Gastrocnemius medialis (tissue), 4 donors: ENCODE measurements around the gene AASDH.

Experiments
- POLR2A ChIP-seq, 2 donors: fragments of 450-650 bp; IDR thresholded peaks; one replicate each; pipeline ENCODE4 v1.6.1; 2017; ENCODE audit warnings: antibody characterized with exemption in 2 of 2, mild to moderate bottlenecking in 2 of 2, moderate library complexity in 2 of 2
- TF ChIP-seq, protein P1 (sequence below), 5 experiments: fragments of 450-650 bp in 3 of 5; fragments of 200-600 bp in 2 of 5; sonication (generic) in 2 of 5; IDR thresholded peaks in 4 of 5; conservative IDR thresholded peaks in 1 of 5; 1 replicate in 4 of 5; 2 replicates in 1 of 5; pipeline ENCODE4 v1.5.1; 2016 to 2019; ENCODE audit warnings: antibody characterized with exemption in 5 of 5, mild to moderate bottlenecking in 3 of 5, moderate library complexity in 3 of 5

DNA sequence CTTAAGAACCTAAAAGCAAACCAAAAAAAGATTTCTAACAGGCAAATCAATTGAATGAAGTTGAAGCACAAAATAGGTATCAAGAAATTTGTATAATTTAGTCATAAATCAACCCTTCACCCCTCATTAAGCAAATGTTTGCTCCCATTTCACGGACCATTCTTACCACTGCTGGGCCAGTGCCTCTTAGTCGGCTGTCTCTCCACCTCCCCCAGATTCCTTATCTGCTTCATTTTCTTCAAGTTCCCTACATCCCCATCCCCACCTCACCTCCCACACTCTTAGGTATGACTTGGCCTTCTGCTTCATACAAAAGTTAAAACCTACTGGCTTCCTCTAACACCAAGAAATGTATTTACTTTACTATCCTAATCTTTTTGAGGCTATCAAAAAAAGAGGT lies 11.8 kb downstream of the AASDH start:
- TF ChIP-seq, protein P1, sequence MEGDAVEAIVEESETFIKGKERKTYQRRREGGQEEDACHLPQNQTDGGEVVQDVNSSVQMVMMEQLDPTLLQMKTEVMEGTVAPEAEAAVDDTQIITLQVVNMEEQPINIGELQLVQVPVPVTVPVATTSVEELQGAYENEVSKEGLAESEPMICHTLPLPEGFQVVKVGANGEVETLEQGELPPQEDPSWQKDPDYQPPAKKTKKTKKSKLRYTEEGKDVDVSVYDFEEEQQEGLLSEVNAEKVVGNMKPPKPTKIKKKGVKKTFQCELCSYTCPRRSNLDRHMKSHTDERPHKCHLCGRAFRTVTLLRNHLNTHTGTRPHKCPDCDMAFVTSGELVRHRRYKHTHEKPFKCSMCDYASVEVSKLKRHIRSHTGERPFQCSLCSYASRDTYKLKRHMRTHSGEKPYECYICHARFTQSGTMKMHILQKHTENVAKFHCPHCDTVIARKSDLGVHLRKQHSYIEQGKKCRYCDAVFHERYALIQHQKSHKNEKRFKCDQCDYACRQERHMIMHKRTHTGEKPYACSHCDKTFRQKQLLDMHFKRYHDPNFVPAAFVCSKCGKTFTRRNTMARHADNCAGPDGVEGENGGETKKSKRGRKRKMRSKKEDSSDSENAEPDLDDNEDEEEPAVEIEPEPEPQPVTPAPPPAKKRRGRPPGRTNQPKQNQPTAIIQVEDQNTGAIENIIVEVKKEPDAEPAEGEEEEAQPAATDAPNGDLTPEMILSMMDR (IDR thresholded peaks at IDR 0.05 in 4 of 5, conservative IDR thresholded peaks at IDR 0.05 in 1 of 5), result no peak
- TF ChIP-seq POLR2A (IDR thresholded peaks at IDR 0.05), result no peak
